Coronary artery (tissue), 2 donors: Measurements from ENCODE around the gene PROS1.

ENCODE experiments used
- DNase-seq: peaks from one replicate; pipeline ENCODE4 v3.0.0-alpha.2; 2017; ENCODE audit warnings: low spot score
- H3K27ac ChIP-seq, 2 donors: fragments of 200-600 bp; sonication (generic); one replicate each; pipeline ENCODE4 v1.5.1; 2016 to 2019
- H3K4me3 ChIP-seq: fragments of 200-600 bp; sonication (generic); 2 replicates; pipeline ENCODE4 v1.5.1; 2016; ENCODE audit warnings: mild to moderate bottlenecking, moderate library complexity
- TF ChIP-seq, protein P1 (sequence below): fragments of 200-600 bp; sonication (generic); IDR thresholded peaks from one replicate; pipeline ENCODE4 v1.5.1; 2019; ENCODE audit warnings: antibody characterized with exemption

PROS1 gene

DNA sequence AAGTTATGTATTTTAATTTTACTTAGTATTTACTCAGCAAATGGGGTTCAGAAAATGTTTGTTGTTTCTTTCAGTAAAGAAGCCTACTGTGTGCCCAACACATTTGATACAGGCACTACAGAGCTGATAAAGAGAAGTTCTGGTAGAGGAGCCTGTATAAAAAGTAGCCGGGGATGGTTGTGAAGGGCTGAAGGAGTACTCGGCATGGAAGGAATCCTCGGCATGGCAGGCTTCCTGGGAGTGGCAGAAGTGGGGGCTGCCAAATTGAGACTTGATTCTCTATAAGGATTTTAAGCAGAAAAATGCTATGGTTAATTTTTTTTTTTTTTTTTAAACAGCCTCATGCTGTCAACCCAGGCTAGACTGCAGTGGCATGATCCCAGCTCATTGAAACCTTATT, 15.5 kb upstream of the PROS1 start:
- no peak for DNase-seq
- Histone ChIP-seq H3K27ac (no peak overlapping the region), H3K4me3 (no peak overlapping the region)
- TF ChIP-seq, protein P1, sequence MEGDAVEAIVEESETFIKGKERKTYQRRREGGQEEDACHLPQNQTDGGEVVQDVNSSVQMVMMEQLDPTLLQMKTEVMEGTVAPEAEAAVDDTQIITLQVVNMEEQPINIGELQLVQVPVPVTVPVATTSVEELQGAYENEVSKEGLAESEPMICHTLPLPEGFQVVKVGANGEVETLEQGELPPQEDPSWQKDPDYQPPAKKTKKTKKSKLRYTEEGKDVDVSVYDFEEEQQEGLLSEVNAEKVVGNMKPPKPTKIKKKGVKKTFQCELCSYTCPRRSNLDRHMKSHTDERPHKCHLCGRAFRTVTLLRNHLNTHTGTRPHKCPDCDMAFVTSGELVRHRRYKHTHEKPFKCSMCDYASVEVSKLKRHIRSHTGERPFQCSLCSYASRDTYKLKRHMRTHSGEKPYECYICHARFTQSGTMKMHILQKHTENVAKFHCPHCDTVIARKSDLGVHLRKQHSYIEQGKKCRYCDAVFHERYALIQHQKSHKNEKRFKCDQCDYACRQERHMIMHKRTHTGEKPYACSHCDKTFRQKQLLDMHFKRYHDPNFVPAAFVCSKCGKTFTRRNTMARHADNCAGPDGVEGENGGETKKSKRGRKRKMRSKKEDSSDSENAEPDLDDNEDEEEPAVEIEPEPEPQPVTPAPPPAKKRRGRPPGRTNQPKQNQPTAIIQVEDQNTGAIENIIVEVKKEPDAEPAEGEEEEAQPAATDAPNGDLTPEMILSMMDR = no peak

DNA sequence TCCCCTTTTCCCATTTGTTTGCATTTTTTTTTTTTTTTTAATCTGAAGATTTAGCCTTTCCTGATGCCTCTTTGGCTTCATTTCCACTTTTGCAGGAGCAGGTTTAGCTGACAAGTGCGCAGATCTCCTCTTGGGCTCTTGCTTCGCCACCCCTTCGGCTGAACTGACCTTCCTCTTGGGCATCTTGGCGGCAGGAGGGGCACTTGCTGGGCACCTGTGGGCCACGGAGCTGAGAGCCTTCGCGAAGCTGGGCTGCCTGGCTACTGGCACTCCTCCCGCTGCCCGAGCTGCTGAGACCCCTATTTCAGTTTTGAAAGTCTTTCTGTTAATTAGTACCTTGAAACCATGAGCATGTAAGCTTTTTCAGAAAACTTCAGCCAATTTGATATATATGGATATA, 15.1 kb upstream of the PROS1 start:
- Histone ChIP-seq H3K27ac (no peak overlapping the region), H3K4me3 (no peak overlapping the region)
- DNase-seq = no peak
- TF ChIP-seq, protein P1 = no peak

DNA sequence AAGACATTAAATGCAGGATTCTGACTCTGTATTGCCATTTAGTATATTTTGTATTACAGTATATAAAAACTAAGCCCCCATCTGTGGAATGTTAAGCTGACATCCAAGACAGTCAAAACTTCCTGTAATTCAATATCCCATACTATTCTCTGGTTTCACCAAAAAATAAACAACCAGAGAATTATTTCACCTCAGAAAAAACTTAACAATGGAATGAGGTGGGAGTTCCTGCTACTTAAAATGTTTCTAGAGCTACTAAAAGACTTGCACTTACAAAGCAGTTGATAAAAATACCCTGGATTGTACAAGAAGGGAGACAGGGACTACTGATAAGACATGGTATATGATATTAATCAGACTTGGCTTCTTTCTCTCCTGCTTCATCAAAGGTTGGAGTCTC, 14.6 kb upstream of the PROS1 start:
- TF ChIP-seq, protein P1 = no peak
- no peak overlapping the region for H3K4me3 ChIP-seq
- H3K27ac ChIP-seq = no peak overlapping the region
- no peak for DNase-seq

DNA sequence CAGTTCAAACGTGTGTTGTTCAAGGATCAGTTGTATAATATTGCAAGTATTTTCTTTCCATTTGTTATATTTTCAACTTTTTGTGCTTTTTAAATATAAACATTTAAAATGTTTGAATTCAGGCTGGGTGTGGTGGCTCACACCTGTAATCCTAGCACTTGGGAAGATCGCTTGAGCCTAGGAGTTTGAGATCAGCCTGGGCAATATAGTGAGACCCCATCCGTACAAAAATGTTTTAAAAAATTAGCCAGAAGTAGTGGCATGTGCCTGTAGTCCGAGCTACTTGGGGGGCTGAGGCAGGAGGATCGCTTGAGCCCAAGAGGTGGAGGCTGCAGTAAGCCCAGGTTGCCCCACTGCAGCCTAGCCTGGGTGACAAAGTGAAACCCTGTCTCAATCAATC, 10.9 kb upstream of the PROS1 start:
- Histone ChIP-seq H3K27ac (no peak overlapping the region), H3K4me3 (no peak overlapping the region)
- no peak for DNase-seq
- TF ChIP-seq, protein P1 = no peak

DNA sequence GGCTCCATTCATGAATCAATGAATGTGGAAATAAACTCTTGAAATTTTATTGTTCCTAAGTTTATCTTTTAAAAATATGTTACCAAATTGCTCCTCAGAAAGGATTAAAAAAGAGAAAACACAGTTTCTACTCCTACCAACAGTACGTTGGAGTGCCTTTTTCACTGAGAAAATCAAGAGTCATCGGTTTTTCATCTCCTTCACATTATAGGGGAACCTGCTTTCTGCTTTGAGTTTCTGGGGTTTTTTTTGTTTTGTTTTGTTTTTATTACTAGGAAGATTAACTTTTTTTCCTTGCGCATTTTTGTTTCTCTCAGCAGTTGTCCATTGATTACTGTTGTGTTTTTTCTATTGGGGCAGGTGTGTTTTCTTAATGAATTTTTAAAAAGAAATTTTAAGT, 9.7 kb upstream of the PROS1 start:
- TF ChIP-seq, protein P1 = no peak
- no peak overlapping the region for H3K4me3 ChIP-seq
- no peak for DNase-seq
- no peak overlapping the region for H3K27ac ChIP-seq

DNA sequence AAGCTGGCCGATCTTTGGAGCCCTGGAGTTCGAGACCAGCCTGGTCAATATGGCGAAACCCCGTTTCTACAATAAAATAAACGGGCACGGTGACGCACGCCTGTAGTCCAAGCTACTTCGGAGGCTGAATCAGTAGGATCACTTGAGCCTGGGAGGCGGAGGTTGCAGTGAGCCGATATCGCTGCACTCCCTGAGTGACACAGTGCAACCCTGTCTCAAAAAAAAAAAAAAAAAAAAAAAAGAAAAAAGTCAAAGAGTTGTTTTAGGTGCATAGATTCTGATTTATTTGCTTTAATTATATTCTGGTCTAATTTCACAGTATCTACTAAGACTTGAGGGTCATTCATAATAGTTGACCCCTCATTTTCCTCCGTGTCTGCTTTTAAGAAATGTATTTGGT, 8.0 kb upstream of the PROS1 start:
- TF ChIP-seq, protein P1 = no peak
- no peak for DNase-seq
- H3K27ac ChIP-seq = no peak overlapping the region
- H3K4me3 ChIP-seq = no peak overlapping the region

DNA sequence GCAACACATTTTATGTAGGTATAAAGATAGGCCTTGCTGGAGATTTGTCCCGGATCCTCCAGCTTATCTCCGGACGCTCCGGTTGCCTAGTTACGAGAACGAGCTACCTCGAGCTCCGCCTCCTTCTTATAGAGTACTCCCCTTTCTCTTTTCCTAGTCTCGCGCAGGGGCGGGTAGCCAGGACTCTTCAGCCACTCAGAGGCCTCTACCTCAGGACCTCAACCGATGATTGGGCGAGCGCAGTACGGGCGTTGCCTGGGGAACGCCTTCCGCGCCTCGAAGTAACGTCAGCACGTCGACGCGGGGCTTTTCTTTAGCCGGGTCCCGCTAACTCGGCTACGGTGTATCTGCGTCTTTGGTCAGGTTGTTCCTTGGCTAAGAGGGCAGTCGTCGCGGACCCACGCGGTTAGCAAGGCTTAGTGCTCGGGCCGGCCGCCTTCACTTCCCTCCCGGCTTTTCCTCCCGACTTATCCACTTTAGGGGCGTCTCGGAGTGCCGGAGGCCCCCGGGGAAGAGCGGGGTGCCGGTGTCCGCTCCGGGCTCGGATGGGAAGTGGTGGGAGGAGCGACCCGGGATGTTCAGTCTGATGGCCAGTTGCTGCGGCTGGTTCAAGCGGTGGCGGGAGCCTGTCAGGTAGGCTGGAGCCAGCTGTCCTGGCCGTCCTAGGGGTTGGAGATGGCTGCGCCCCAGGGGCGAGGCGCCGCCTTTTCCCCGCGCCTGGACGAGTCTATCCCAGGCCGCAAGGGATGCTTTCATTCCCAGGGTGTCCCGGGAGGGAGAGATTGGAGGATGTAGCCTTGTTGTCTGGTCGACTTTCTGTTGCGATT, 6.4 kb upstream of the PROS1 start, which contains the start of gene ARL13B:
ARL13B (plus strand) TSS at position 306 of the 827 bp plus-strand sequence; CDS start at position 575, 269 bp downstream.
- TF ChIP-seq, protein P1 = no peak
- peak; percentile 99 for DNase-seq
- Histone ChIP-seq H3K27ac (peak within 1 kb of the TSS; percentile 93 to 94), H3K4me3 (peak within 1 kb of the TSS; percentile 98)
